Measurements from ENCODE around the gene ALKBH6. TPM values are rescaled to one million over a fixed set of nuclear protein-coding genes. Genes with fewer than 3 reads are reported as not detected.
A peak's percentile ranks its signal among the peaks of the same experiment; 100 is the strongest.

ALKBH6 gene
- total and polyA plus RNA-seq, 2 of the 13 experiments (the other 11 are each of a cell fraction or from before 2014, with no cell fraction given), result 13.7 to 18.1 TPM

GRCh38 chr19:35995048-35995993 lies 18.7 kb downstream of the ALKBH6 start, which contains the start of gene SDHAF1 (continued):
- TF ChIP-seq HOXA9 (CRISPR knock-in tag; IDR thresholded peaks at IDR 0.05; ENCODE audit: borderline replicate concordance) (no peak; the same call in 1 of the 2 replicates), ZMYM4 (CRISPR knock-in tag; IDR thresholded peaks at IDR 0.05) (peak; percentile 72), ZFP90 (CRISPR knock-in tag; IDR thresholded peaks at IDR 0.05; ENCODE audit: borderline replicate concordance) (no peak), ZZZ3 (CRISPR knock-in tag; IDR thresholded peaks at IDR 0.05; ENCODE audit: borderline replicate concordance) (0 out of 2 replicates have a peak, but pooled peaks have one; percentile 58), THAP11 (CRISPR knock-in tag; IDR thresholded peaks at IDR 0.05) (peak; percentile 90), ZNF556 (CRISPR knock-in tag; IDR thresholded peaks at IDR 0.05; ENCODE audit: borderline replicate concordance) (peak; percentile 65; the same call in 1 of the 2 replicates), ZEB1 (IDR thresholded peaks at IDR 0.05; ENCODE audit: insufficient replicate concordance, low read depth) (no peak), DR1 (CRISPR knock-in tag; IDR thresholded peaks at IDR 0.05) (peak; percentile 62), CREM (IDR thresholded peaks at IDR 0.05) (peak; percentile 86), CREM (CRISPR knock-in tag; IDR thresholded peaks at IDR 0.05) (no peak), HNF1B (CRISPR knock-in tag; IDR thresholded peaks at IDR 0.05) (peak; percentile 73; the same call in 1 of the 2 replicates), FUBP1 (CRISPR knock-in tag; IDR thresholded peaks at IDR 0.05; ENCODE audit: borderline replicate concordance) (no peak), STAT6 (CRISPR knock-in tag; IDR thresholded peaks at IDR 0.05; ENCODE audit: borderline replicate concordance) (no peak; the same call in 1 of the 2 replicates), ZMAT5 (CRISPR knock-in tag; IDR thresholded peaks at IDR 0.05; ENCODE audit: borderline replicate concordance, low read depth) (no peak), CSRNP1 (CRISPR knock-in tag; IDR thresholded peaks at IDR 0.05) (peak; percentile 65; the same call in 1 of the 2 replicates), ERF (CRISPR knock-in tag; IDR thresholded peaks at IDR 0.05) (peak; percentile 79)

Measured in HepG2 (cell line).